Skeletal muscle satellite cell (primary cell): Measurements from ENCODE around the gene PAPOLA.

Experiments
- H3K27me3 ChIP-seq: 2 replicates; pipeline ENCODE4 v1.7.0; 2013; ENCODE audit warnings: low read length; ENCODE audit not compliant: control insufficient read depth, insufficient read depth
- H3K36me3 ChIP-seq: 2 replicates; pipeline ENCODE4 v1.7.0; 2013; ENCODE audit warnings: mild to moderate bottlenecking, control low read depth, low read length; ENCODE audit not compliant: insufficient read depth
- H3K4me1 ChIP-seq: 2 replicates; pipeline ENCODE4 v1.7.0; 2013; ENCODE audit warnings: low read length; ENCODE audit not compliant: control insufficient read depth, insufficient read depth
- H3K4me2 ChIP-seq: 2 replicates; pipeline ENCODE4 v1.7.0; 2013; ENCODE audit warnings: mild to moderate bottlenecking, low read length
- H3K4me3 ChIP-seq: 2 replicates; pipeline ENCODE4 v1.7.0; 2013; ENCODE audit warnings: low read length
- H3K9ac ChIP-seq: 2 replicates; pipeline ENCODE4 v1.7.0; 2013; ENCODE audit warnings: mild to moderate bottlenecking, low read depth, low read length, moderate library complexity
- H3K9me3 ChIP-seq: replicated peaks from 2 replicates; pipeline ENCODE4 v1.7.0; 2013; ENCODE audit warnings: mild to moderate bottlenecking, control low read depth, low read length

PAPOLA gene

GRCh38 chr14:96481731-96482314 is 20.4 kb upstream of the PAPOLA start:
- no peak overlapping the region for H3K4me3 ChIP-seq
- H3K4me1 ChIP-seq = no peaks in the 10 kb centered on the region
- peaks cover 3% of the 10 kb centered on the region for H3K27me3 ChIP-seq
- no peaks in the 10 kb centered on the region for H3K36me3 ChIP-seq
- H3K9me3 ChIP-seq = no peaks in the 10 kb centered on the region
- no peak overlapping the region for H3K9ac ChIP-seq
- no peak overlapping the region for H3K4me2 ChIP-seq

- H3K36me3 ChIP-seq = no peaks in the 10 kb centered on the region
- no peak overlapping the region for H3K4me3 ChIP-seq
- H3K9ac ChIP-seq = no peak overlapping the region
- H3K4me2 ChIP-seq = no peak overlapping the region
- H3K9me3 ChIP-seq = no peaks in the 10 kb centered on the region
- H3K4me1 ChIP-seq = no peaks in the 10 kb centered on the region
- H3K27me3 ChIP-seq = no peaks in the 10 kb centered on the region
Observed at GRCh38 chr14:96482986-96483385, 19.2 kb upstream of the PAPOLA start.

DNA sequence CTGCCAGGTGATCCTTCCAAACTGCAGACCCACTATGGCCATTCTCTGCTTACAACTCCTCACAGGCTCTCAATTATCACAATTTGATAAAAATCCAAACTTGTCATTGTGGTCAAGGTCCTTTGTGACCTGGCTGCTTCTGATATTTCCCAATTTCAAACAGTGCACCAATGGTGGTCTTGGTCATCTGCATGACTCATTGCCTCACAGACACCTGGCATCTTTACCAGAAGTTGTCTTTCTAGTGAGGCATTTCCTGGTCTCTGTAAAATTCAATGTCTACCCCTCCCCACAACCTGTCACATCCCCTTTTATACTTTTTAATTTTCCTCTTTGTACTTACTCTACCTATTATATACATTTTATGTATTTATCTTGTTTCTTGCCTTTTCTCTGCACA is 17.8 kb upstream of the PAPOLA start:
- Histone ChIP-seq H3K4me1 (no peaks in the 10 kb centered on the region), H3K4me3 (no peak overlapping the region), H3K9me3 (no peaks in the 10 kb centered on the region), H3K36me3 (no peaks in the 10 kb centered on the region), H3K9ac (no peak overlapping the region), H3K4me2 (no peak overlapping the region), H3K27me3 (no peaks in the 10 kb centered on the region)

DNA sequence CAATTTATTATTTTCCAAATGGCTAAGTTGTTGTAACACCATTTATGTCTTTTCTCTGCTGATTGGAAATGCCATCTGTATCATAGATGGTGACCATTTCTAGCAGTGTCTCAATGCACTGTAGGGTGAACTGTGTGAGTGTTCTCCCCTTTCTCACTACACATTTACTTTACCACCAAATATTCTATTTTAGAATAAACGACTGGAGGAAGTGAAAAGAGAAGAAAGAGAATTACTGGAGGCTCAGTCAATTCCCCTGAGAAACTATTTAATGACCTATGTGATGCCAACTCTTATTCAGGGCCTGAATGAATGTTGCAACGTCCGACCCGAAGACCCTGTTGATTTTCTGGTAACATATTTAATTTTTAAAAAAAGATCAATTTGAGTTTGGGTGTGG is 15.5 kb upstream of the PAPOLA start:
- H3K4me3 ChIP-seq = no peak overlapping the region
- no peak overlapping the region for H3K4me2 ChIP-seq
- no peak overlapping the region for H3K9ac ChIP-seq
- peaks cover 2% of the 10 kb centered on the region for H3K27me3 ChIP-seq
- no peaks in the 10 kb centered on the region for H3K9me3 ChIP-seq
- no peaks in the 10 kb centered on the region for H3K36me3 ChIP-seq
- H3K4me1 ChIP-seq = no peaks in the 10 kb centered on the region

GRCh38 chr14:96489327-96489726 is 12.9 kb upstream of the PAPOLA start:
- no peak overlapping the region for H3K9ac ChIP-seq
- no peak overlapping the region for H3K4me2 ChIP-seq
- no peaks in the 10 kb centered on the region for H3K4me1 ChIP-seq
- H3K27me3 ChIP-seq = peaks cover 2% of the 10 kb centered on the region
- H3K9me3 ChIP-seq = no peaks in the 10 kb centered on the region
- no peak overlapping the region for H3K4me3 ChIP-seq
- no peaks in the 10 kb centered on the region for H3K36me3 ChIP-seq

- Histone ChIP-seq H3K9me3 (no peaks in the 10 kb centered on the region), H3K4me1 (no peaks in the 10 kb centered on the region), H3K9ac (no peak overlapping the region), H3K4me3 (no peak overlapping the region), H3K27me3 (peaks cover 2% of the 10 kb centered on the region), H3K4me2 (no peak overlapping the region), H3K36me3 (no peaks in the 10 kb centered on the region)
Observed at GRCh38 chr14:96493178-96493577, 9.0 kb upstream of the PAPOLA start.

GRCh38 chr14:96494331-96494730 is 7.9 kb upstream of the PAPOLA start:
- no peak overlapping the region for H3K9ac ChIP-seq
- H3K27me3 ChIP-seq = peaks cover 2% of the 10 kb centered on the region
- H3K4me3 ChIP-seq = no peak overlapping the region
- no peaks in the 10 kb centered on the region for H3K36me3 ChIP-seq
- no peak overlapping the region for H3K4me2 ChIP-seq
- no peaks in the 10 kb centered on the region for H3K9me3 ChIP-seq
- no peaks in the 10 kb centered on the region for H3K4me1 ChIP-seq

GRCh38 chr14:96497087-96497486 is 5.1 kb upstream of the PAPOLA start:
- Histone ChIP-seq H3K4me2 (no peak overlapping the region), H3K9me3 (no peaks in the 10 kb centered on the region), H3K36me3 (no peaks in the 10 kb centered on the region), H3K4me3 (no peak overlapping the region), H3K27me3 (no peaks in the 10 kb centered on the region), H3K9ac (no peak overlapping the region), H3K4me1 (peaks cover 6% of the 10 kb centered on the region)

- H3K36me3 ChIP-seq = no peaks in the 10 kb centered on the region
- no peaks in the 10 kb centered on the region for H3K27me3 ChIP-seq
- H3K9ac ChIP-seq = no peak overlapping the region
- H3K4me2 ChIP-seq = no peak overlapping the region
- H3K4me3 ChIP-seq = no peak overlapping the region
- H3K4me1 ChIP-seq = peaks cover 6% of the 10 kb centered on the region
- no peaks in the 10 kb centered on the region for H3K9me3 ChIP-seq
Observed at GRCh38 chr14:96497586-96497985, 4.6 kb upstream of the PAPOLA start.

DNA sequence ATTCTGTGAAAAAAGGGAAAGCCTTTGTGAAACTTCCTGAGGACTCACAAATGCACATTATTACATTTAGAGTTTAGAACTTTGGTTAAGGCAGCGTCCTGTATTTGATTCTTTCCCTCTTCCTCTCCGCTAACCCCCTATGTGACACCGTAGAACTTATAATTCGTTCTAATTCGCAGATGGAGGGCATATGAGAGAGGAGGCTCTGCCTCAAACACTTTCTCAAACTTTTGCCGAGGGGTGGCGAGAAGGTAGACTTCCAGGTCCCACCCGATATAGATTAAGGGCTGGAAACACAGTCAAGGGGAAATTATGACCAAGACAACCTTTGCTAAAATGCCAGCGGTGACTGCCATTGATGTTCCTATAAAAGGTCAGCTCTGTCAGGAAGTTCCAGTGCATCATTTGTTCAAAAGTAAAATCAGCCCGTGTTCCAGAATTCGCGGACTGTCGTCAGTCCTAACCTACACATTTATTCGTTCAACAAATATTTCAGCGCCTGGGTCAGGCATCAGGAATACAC is 904 bp upstream of the PAPOLA start:
- Histone ChIP-seq H3K4me3 (peak overlapping the region; percentile 95), H3K9me3 (no peaks in the 10 kb centered on the region), H3K4me1 (peaks cover 11% of the 10 kb centered on the region), H3K9ac (peak overlapping the region; percentile 96), H3K27me3 (no peaks in the 10 kb centered on the region), H3K36me3 (no peaks in the 10 kb centered on the region), H3K4me2 (peak overlapping the region; percentile 95)

- Histone ChIP-seq H3K36me3 (no peaks in the 10 kb centered on the region), H3K27me3 (no peaks in the 10 kb centered on the region), H3K4me1 (peaks cover 11% of the 10 kb centered on the region), H3K9ac (peak overlapping the region; percentile 96), H3K4me3 (peak overlapping the region; percentile 95), H3K4me2 (peak overlapping the region; percentile 95), H3K9me3 (no peaks in the 10 kb centered on the region)
Observed at GRCh38 chr14:96502621-96503305, 581 bp downstream of the PAPOLA start.

DNA sequence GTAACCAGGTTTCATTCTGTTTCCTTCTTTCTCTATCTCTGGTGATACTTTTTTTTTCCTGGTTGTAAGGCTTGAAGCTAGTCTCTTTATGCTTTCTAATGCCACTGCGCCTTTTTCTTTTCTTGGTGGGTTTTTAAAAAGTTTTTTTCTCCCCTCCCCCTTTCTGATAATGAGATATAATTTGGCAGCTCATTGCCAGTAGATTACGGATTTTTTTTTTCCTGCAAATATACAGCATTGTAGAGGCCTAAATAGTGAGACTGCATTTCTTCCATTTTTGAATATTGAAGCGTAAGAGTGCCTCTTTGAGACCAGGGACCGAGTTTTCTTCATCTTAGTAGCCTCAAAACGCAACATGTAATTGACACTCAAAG is 1.1 kb downstream of the PAPOLA start:
- Histone ChIP-seq H3K9ac (peak overlapping the region; percentile 96), H3K4me2 (peak overlapping the region; percentile 95), H3K4me1 (peaks cover 11% of the 10 kb centered on the region), H3K4me3 (peak overlapping the region; percentile 95), H3K36me3 (no peaks in the 10 kb centered on the region), H3K27me3 (no peaks in the 10 kb centered on the region), H3K9me3 (no peaks in the 10 kb centered on the region)
